ENCODE results near the gene MYBPHL. TPM values are rescaled to one million over a fixed set of nuclear protein-coding genes. Genes with fewer than 3 reads are reported as not detected.
A peak's percentile ranks its signal among the peaks of the same experiment; 100 is the strongest.

The MYBPHL gene
- total and polyA plus RNA-seq, 7 experiments from 2014 or later: not detected

DNA sequence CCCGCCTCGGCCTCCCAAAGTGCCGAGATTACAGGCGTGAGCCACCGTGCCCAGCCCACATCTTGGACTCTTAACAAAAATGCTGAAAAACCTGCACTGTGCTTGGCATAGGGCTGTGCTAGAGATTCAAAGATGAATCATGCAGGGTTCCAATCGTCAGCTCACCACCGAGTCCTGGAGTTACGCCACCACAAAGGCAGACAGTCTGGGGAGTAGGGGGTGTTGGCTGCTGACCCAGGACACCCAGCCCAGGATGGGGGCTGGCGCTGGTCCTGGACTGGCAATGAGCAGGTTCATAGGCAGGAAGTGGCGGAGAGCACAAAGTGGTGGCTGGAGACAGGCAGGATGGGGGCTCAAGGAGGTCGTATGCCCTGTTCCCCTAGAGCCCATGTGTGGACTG, 39.8 kb downstream of the MYBPHL start:
- no peak overlapping the region for H3K27ac ChIP-seq (ENCODE audit: low read depth, low read length)
- no peaks in the 10 kb centered on the region for H3K9me3 ChIP-seq (ENCODE audit: control insufficient read depth in 2 of 3, low read length in 3 of 3)
- H3K36me3 Mint-ChIP-seq: peaks cover 0 to 4% (median 0%) of the 10 kb centered on the region in 5 donors
- intact Hi-C loops (cut with micrococcal nuclease): no loop called here
- DNase-seq (no peak), ATAC-seq (no peak)
- H3K36me3 ChIP-seq (ENCODE audit: control insufficient read depth in 2 of 3, insufficient read depth in 3 of 3, low read length in 3 of 3): no peaks in the 10 kb centered on the region
- no peaks in the 10 kb centered on the region for H3K27me3 ChIP-seq (ENCODE audit: control insufficient read depth in 2 of 2, insufficient read depth in 2 of 2, low read length in 2 of 2)
- ChIA-PET POLR2A (no interaction called here), CTCF (interaction anchor here (1.2 kb wide), 1 partner anchor 265 kb away, joined by 5 read pairs; no protein-coding TSS in a partner anchor)
- H3K4me1 Mint-ChIP-seq: peaks cover 0 to 9% (median 0%) of the 10 kb centered on the region in 7 donors
- H3K27me3 Mint-ChIP-seq: no peaks in the 10 kb centered on the region
- H3K27ac Mint-ChIP-seq: no peak overlapping the region
- no peaks in the 10 kb centered on the region for H3K4me1 ChIP-seq (ENCODE audit: control insufficient read depth in 2 of 2, insufficient read depth in 2 of 2, low read length in 2 of 2)
- H3K9me3 Mint-ChIP-seq: no peaks in the 10 kb centered on the region
- H3K4me3 ChIP-seq (ENCODE audit: low read length): no peak overlapping the region
- H3K4me3 Mint-ChIP-seq: no peak overlapping the region

GRCh38 chr1:109265741-109266330, 41.0 kb downstream of the MYBPHL start:
- CTCF ChIA-PET: interaction anchor here (0.6 to 1.5 kb wide), 2 partner anchors 20 to 267 kb away, joined by 5 to 7 read pairs; no protein-coding TSS in a partner anchor
- POLR2A ChIA-PET: no interaction called here
- H3K27ac Mint-ChIP-seq: no peak overlapping the region

DNA sequence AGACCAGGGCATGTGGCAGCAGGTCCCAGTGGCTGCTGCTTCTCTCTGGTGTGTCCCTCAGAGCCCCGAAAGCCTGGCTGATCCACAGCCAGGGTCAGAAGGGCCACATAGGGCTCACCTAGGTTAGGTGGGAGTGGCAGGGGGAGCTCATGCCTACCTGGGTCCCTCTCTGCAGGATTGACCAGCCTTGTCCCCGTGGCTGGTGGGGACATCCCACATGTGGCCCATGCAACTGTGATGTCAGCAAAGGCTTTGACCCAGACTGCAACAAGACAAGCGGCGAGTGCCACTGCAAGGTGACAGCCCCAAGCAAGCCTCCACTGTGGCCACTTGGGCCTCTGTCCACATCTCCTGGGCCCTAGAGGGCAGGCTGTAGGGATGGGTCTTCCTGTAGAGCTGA, 41.8 kb downstream of the MYBPHL start:
- ChIA-PET CTCF (interaction anchor here (0.6 to 1.8 kb wide), 5 partner anchors 19 to 728 kb away, joined by 3 to 9 read pairs (median 5); partner anchors contain the start of gene SORT1), POLR2A (no interaction called here)
- peaks cover 0 to 9% (median 0%) of the 10 kb centered on the region in 7 donors for H3K4me1 Mint-ChIP-seq

More at GRCh38 chr1:109265741-109266330, 41.0 kb downstream of the MYBPHL start:
- intact Hi-C loops (cut with micrococcal nuclease): no loop called here
- H3K4me1 Mint-ChIP-seq: peaks cover 0 to 9% (median 0%) of the 10 kb centered on the region in 7 donors
- H3K4me1 ChIP-seq (ENCODE audit: control insufficient read depth in 2 of 2, insufficient read depth in 2 of 2, low read length in 2 of 2): no peaks in the 10 kb centered on the region
- no peak overlapping the region for H3K27ac ChIP-seq (ENCODE audit: low read depth, low read length)
- ATAC-seq: no peak
- no peak overlapping the region for H3K4me3 ChIP-seq (ENCODE audit: low read length)
- no peak for DNase-seq
- H3K36me3 ChIP-seq (ENCODE audit: control insufficient read depth in 2 of 3, insufficient read depth in 3 of 3, low read length in 3 of 3): no peaks in the 10 kb centered on the region
- no peak overlapping the region for H3K4me3 Mint-ChIP-seq
- no peaks in the 10 kb centered on the region for H3K9me3 Mint-ChIP-seq
- peaks cover 0 to 4% (median 0%) of the 10 kb centered on the region in 5 donors for H3K36me3 Mint-ChIP-seq
- no peaks in the 10 kb centered on the region for H3K27me3 ChIP-seq (ENCODE audit: control insufficient read depth in 2 of 2, insufficient read depth in 2 of 2, low read length in 2 of 2)
- no peaks in the 10 kb centered on the region for H3K9me3 ChIP-seq (ENCODE audit: control insufficient read depth in 2 of 3, low read length in 3 of 3)
- H3K27me3 Mint-ChIP-seq: no peaks in the 10 kb centered on the region

DNA sequence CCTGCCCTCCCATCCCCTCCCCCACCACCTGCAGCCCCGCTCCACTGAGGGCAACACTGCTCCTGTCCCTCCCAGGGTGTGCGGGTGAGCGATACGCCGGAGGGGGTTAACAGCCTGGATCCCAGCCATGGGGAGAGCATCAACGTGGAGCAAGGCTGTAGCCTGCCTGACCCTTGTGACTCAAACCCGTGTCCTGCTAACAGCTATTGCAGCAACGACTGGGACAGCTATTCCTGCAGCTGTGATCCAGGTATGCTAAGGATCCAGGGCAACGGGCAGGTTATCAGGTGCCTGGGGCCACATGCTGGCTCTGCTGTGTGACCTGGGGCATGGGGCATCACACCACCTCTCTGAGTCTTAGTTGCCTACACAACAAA, 42.4 kb downstream of the MYBPHL start:
- no peak for ATAC-seq
- Histone ChIP-seq H3K27ac (ENCODE audit: low read depth, low read length) (no peak overlapping the region), H3K4me3 (ENCODE audit: low read length) (no peak overlapping the region), H3K36me3 (ENCODE audit: control insufficient read depth in 2 of 3, insufficient read depth in 3 of 3, low read length in 3 of 3) (no peaks in the 10 kb centered on the region), H3K27me3 (ENCODE audit: control insufficient read depth in 2 of 2, insufficient read depth in 2 of 2, low read length in 2 of 2) (no peaks in the 10 kb centered on the region), H3K4me1 (ENCODE audit: control insufficient read depth in 2 of 2, insufficient read depth in 2 of 2, low read length in 2 of 2) (no peaks in the 10 kb centered on the region), H3K9me3 (ENCODE audit: control insufficient read depth in 2 of 3, low read length in 3 of 3) (no peaks in the 10 kb centered on the region)
- H3K36me3 Mint-ChIP-seq: no peaks in the 10 kb centered on the region
- CTCF ChIA-PET: interaction anchor here (0.6 to 1.8 kb wide), 8 partner anchors 18 to 780 kb away, joined by 3 to 9 read pairs (median 4); partner anchors contain the start of gene SORT1
- DNase-seq: no peak
- H3K9me3 Mint-ChIP-seq: no peaks in the 10 kb centered on the region
- intact Hi-C loops (cut with micrococcal nuclease): no loop called here
- no peaks in the 10 kb centered on the region for H3K27me3 Mint-ChIP-seq
- H3K4me1 Mint-ChIP-seq: peaks cover 0 to 9% (median 0%) of the 10 kb centered on the region in 7 donors
- H3K4me3 Mint-ChIP-seq: no peak overlapping the region
- H3K27ac Mint-ChIP-seq: no peak overlapping the region
- POLR2A ChIA-PET: no interaction called here

More for the DNA sequence above, 41.8 kb downstream of the MYBPHL start:
- no peaks in the 10 kb centered on the region for H3K36me3 ChIP-seq (ENCODE audit: control insufficient read depth in 2 of 3, insufficient read depth in 3 of 3, low read length in 3 of 3)
- no peaks in the 10 kb centered on the region for H3K9me3 Mint-ChIP-seq
- no peak overlapping the region for H3K4me3 ChIP-seq (ENCODE audit: low read length)
- H3K27me3 Mint-ChIP-seq: no peaks in the 10 kb centered on the region
- H3K36me3 Mint-ChIP-seq: peaks cover 0 to 3% (median 0%) of the 10 kb centered on the region in 5 donors
- no peaks in the 10 kb centered on the region for H3K27me3 ChIP-seq (ENCODE audit: control insufficient read depth in 2 of 2, insufficient read depth in 2 of 2, low read length in 2 of 2)
- ATAC-seq (no peak), DNase-seq (no peak)
- H3K9me3 ChIP-seq (ENCODE audit: control insufficient read depth in 2 of 3, low read length in 3 of 3): no peaks in the 10 kb centered on the region
- H3K4me3 Mint-ChIP-seq: no peak overlapping the region
- H3K4me1 ChIP-seq (ENCODE audit: control insufficient read depth in 2 of 2, insufficient read depth in 2 of 2, low read length in 2 of 2): no peaks in the 10 kb centered on the region
- intact Hi-C loops (cut with micrococcal nuclease): no loop called here
- H3K27ac Mint-ChIP-seq: no peak overlapping the region
- H3K27ac ChIP-seq (ENCODE audit: low read depth, low read length): no peak overlapping the region

DNA sequence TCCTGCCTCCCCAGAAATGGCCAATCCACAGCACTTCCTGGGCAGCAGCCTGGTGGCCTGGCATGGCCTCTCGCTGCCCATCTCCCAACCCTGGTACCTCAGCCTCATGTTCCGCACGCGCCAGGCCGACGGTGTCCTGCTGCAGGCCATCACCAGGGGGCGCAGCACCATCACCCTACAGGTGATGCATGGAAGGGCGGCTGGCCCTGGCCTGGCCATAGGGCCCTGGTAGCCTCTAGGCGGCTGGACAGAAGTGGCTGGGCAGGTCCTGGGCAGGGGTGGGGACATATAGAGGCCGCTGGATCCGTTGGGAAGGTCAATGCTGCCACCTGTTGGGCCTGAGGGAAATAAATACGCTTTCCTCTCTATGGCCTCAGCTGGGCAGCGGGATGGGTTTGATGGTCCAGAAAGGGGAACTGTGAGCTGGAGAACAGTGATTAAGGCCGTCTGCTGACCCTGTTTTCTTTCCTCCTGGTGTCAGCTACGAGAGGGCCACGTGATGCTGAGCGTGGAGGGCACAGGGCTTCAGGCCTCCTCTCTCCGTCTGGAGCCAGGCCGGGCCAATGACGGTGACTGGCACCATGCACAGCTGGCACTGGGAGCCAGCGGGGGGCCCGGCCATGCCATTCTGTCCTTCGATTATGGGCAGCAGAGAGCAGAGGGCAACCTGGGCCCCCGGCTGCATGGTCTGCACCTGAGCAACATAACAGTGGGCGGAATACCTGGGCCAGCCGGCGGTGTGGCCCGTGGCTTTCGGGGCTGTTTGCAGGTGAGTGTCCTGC, 43.0 kb downstream of the MYBPHL start:
- H3K4me1 ChIP-seq (ENCODE audit: control insufficient read depth in 2 of 2, insufficient read depth in 2 of 2, low read length in 2 of 2): no peaks in the 10 kb centered on the region
- CTCF ChIA-PET: interaction anchor here (0.6 to 1.8 kb wide), 10 partner anchors 17 to 781 kb away, joined by 3 to 9 read pairs (median 3); partner anchors contain the start of genes PSRC1 and SORT1
- Mint-ChIP-seq H3K4me1 (peaks cover 0 to 9% (median 0%) of the 10 kb centered on the region in 7 donors), H3K27me3 (no peaks in the 10 kb centered on the region), H3K9me3 (no peaks in the 10 kb centered on the region), H3K4me3 (peak overlapping the region in 1 of 10 donors; percentile 60), H3K27ac (peak overlapping the region in 1 of 9 donors; percentile 36), H3K36me3 (no peaks in the 10 kb centered on the region)
- no peaks in the 10 kb centered on the region for H3K27me3 ChIP-seq (ENCODE audit: control insufficient read depth in 2 of 2, insufficient read depth in 2 of 2, low read length in 2 of 2)
- H3K4me3 ChIP-seq (ENCODE audit: low read length): no peak overlapping the region
- POLR2A ChIA-PET: no interaction called here
- ATAC-seq: peak; percentile 92
- peaks cover 0 to 2% (median 0%) of the 10 kb centered on the region in 3 experiments for H3K36me3 ChIP-seq (ENCODE audit: control insufficient read depth in 2 of 3, insufficient read depth in 3 of 3, low read length in 3 of 3)
- H3K9me3 ChIP-seq (ENCODE audit: control insufficient read depth in 2 of 3, low read length in 3 of 3): no peaks in the 10 kb centered on the region
- H3K27ac ChIP-seq (ENCODE audit: low read depth, low read length): no peak overlapping the region
- peak; percentile 57 to 86 (median 68) for DNase-seq
- intact Hi-C loops (cut with micrococcal nuclease): loop anchor here (1.0 to 2.0 kb wide), 6 partner anchors 20 to 435 kb away; partner anchors contain the start of gene PSRC1 (in 1 of the 2)

DNA sequence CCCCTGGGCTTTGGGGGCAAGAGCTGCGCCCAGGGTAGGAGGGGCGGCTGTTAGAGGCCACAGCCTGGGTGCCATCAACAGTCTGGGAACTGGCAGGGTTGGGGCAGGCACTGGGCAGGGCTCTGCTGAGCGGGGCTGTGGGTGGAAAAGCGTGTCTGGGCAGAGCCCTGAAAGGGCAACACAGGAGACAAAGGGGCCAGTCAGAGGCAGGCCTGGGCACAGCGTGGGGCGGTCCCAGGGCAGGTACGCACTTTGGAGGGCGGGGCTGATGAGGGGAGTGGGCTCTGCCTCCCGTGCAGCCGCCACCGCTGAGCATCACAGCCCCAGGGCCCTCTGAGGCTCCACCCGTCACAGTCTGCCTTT, 43.6 kb downstream of the MYBPHL start:
- Histone ChIP-seq H3K9me3 (ENCODE audit: control insufficient read depth in 2 of 3, low read length in 3 of 3) (no peaks in the 10 kb centered on the region), H3K36me3 (ENCODE audit: control insufficient read depth in 2 of 3, insufficient read depth in 3 of 3, low read length in 3 of 3) (peaks cover 0 to 4% (median 0%) of the 10 kb centered on the region in 3 experiments), H3K4me3 (ENCODE audit: low read length) (no peak overlapping the region), H3K27me3 (ENCODE audit: control insufficient read depth in 2 of 2, insufficient read depth in 2 of 2, low read length in 2 of 2) (no peaks in the 10 kb centered on the region), H3K27ac (ENCODE audit: low read depth, low read length) (no peak overlapping the region), H3K4me1 (ENCODE audit: control insufficient read depth in 2 of 2, insufficient read depth in 2 of 2, low read length in 2 of 2) (no peaks in the 10 kb centered on the region)
- POLR2A ChIA-PET: no interaction called here
- no peaks in the 10 kb centered on the region for H3K9me3 Mint-ChIP-seq
- peaks cover 0 to 9% (median 0%) of the 10 kb centered on the region in 7 donors for H3K4me1 Mint-ChIP-seq
- no peak for DNase-seq
- CTCF ChIA-PET: interaction anchor here (0.7 to 1.7 kb wide), 8 partner anchors 17 to 270 kb away, joined by 3 to 4 read pairs (median 3); partner anchors contain the start of genes PSRC1 and SORT1
- H3K27ac Mint-ChIP-seq: no peak overlapping the region
- intact Hi-C loops (cut with micrococcal nuclease): loop anchor here (1.0 to 2.0 kb wide), 6 partner anchors 20 to 434 kb away; partner anchors contain the start of gene PSRC1 (in 1 of the 2)
- H3K27me3 Mint-ChIP-seq: no peaks in the 10 kb centered on the region
- ATAC-seq: peak; percentile 16
- no peaks in the 10 kb centered on the region for H3K36me3 Mint-ChIP-seq
- peak overlapping the region in 1 of 10 donors; percentile 60 for H3K4me3 Mint-ChIP-seq

All from naive thymus-derived CD4-positive, alpha-beta T cell (primary cell).